IPS-20b (cell line): ENCODE data around the gene PHF20.
A peak's percentile ranks its signal among the peaks of the same experiment; 100 is the strongest.
"Not testable (repeated sequence)": the region's sequence is repeated elsewhere in the genome, so short reads cannot be mapped to it uniquely, and the experiment has no call there.

Experiments used
- H3K27ac ChIP-seq: one replicate; pipeline ENCODE4 v1.5.1; 2013; ENCODE audit warnings: low read length
- H3K27me3 ChIP-seq: 2 replicates; pipeline ENCODE4 v1.6.1; 2013; ENCODE audit warnings: mild to moderate bottlenecking, low read length, inconsistent platforms; ENCODE audit not compliant: insufficient read depth
- H3K36me3 ChIP-seq: 2 replicates; pipeline ENCODE4 v1.6.1; 2013; ENCODE audit warnings: low read depth, mild to moderate bottlenecking, inconsistent platforms, low read length, moderate library complexity; ENCODE audit not compliant: insufficient read depth
- H3K4me1 ChIP-seq: 2 replicates; pipeline ENCODE4 v1.6.1; 2013; ENCODE audit warnings: mild to moderate bottlenecking, control low read depth, inconsistent platforms, low read length, moderate library complexity; ENCODE audit not compliant: insufficient read depth
- H3K4me3 ChIP-seq: 2 replicates; pipeline ENCODE4 v1.5.1; 2013; ENCODE audit warnings: mild to moderate bottlenecking, low read length, inconsistent platforms
- H3K9ac ChIP-seq: 2 replicates; pipeline ENCODE4 v1.6.1; 2013; ENCODE audit warnings: low read depth, mild to moderate bottlenecking, inconsistent platforms, low read length, moderate library complexity
- H3K9me3 ChIP-seq: 2 replicates; pipeline ENCODE4 v1.6.1; 2013; ENCODE audit warnings: mild to moderate bottlenecking, low read depth, low read length, inconsistent platforms; ENCODE audit not compliant: insufficient read depth

The PHF20 gene

GRCh38 chr20:35950093-35950492 lies 178.3 kb downstream of the PHF20 start:
- Histone ChIP-seq H3K4me1 (peaks cover 5% of the 10 kb centered on the region; the same call in 1 of the 2 replicates), H3K27me3 (no peaks in the 10 kb centered on the region), H3K27ac (no peak overlapping the region), H3K9ac (no peak overlapping the region), H3K36me3 (peaks cover 25% of the 10 kb centered on the region), H3K9me3 (no peaks in the 10 kb centered on the region), H3K4me3 (no peak overlapping the region)

DNA sequence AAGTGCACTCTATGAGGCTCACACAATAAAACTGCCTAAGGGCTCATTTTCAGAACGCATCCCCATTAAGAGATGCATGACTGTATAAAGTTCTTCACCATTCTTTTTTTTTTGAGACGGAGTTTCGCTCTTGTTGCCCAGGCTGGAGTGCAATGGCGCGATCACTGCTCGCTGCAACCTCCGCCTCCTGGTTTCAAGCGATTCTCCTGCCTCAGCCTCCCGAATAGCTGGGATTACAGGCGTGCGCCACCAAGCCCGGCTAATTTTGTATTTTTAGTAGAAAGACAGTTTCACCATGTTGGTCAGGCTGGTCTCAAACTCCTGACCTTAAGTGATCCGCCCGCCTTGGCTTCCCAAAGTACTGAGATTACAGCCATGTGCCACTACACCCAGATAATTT lies 180.3 kb downstream of the PHF20 start:
- H3K27ac ChIP-seq, H3K27me3 ChIP-seq, H3K9me3 ChIP-seq, H3K4me1 ChIP-seq, H3K9ac ChIP-seq, H3K4me3 ChIP-seq: not testable (repeated sequence)
- peaks cover 19% of the 10 kb centered on the region for H3K36me3 ChIP-seq

DNA sequence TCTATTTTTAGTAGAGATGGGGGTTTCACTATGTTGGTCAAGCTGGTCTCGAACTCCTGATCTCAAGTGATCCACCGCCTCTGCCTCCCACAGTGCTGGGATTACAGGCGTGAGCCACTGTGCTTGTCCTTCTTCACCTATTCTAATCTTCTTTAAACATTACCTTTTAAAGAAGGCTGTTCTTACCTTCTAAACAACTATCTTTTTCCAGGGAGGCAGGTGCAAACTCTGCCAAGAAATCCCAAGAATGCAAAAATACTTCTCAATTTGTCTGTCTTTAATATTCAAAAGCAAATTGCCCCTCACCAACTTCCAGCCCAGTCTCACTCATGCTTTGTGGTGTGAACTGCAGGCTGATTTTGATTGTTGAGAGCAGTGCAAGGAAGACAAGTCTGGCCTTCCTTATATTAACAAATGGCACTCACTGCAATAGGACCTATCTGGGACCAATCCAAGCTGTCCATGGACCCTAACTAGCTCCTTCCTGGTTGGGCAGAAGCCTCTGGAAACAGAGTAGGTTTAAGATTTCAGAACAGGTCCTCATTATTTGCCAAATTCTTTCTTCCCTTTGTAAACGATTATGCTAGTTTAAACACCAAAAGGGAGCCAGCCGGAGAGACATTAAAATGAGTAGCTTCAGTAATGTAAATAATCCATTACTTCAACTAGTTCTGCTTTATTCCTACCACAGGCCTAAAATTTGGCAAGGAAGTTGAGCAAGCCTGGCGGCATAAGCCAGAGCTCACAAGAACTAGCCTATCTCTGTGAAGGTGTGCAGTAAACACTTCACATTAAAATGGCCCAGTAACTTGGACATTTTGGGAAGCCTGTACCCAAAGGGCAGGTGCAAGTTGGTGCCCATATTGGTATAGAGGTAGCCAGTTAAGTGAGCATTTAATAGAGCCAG lies 180.9 kb downstream of the PHF20 start:
- peak overlapping the region; percentile 98 for H3K9ac ChIP-seq
- H3K36me3 ChIP-seq, result peaks cover 12% of the 10 kb centered on the region
- peaks cover 8% of the 10 kb centered on the region; the same call in 1 of the 2 replicates for H3K4me1 ChIP-seq
- no peaks in the 10 kb centered on the region for H3K9me3 ChIP-seq
- H3K4me3 ChIP-seq, result peak overlapping the region; percentile 87
- H3K27me3 ChIP-seq, result no peaks in the 10 kb centered on the region
- peak overlapping the region; percentile 96 for H3K27ac ChIP-seq

- peak overlapping the region; percentile 98 for H3K9ac ChIP-seq
- H3K36me3 ChIP-seq, result peaks cover 4% of the 10 kb centered on the region; the same call in 1 of the 2 replicates
- H3K27me3 ChIP-seq, result no peaks in the 10 kb centered on the region
- peak overlapping the region; percentile 87 for H3K4me3 ChIP-seq
- H3K27ac ChIP-seq, result peak overlapping the region; percentile 96
- peaks cover 8% of the 10 kb centered on the region; the same call in 1 of the 2 replicates for H3K4me1 ChIP-seq
- no peaks in the 10 kb centered on the region for H3K9me3 ChIP-seq
Measured at GRCh38 chr20:35953387-35954199, 181.8 kb downstream of the PHF20 start.

DNA sequence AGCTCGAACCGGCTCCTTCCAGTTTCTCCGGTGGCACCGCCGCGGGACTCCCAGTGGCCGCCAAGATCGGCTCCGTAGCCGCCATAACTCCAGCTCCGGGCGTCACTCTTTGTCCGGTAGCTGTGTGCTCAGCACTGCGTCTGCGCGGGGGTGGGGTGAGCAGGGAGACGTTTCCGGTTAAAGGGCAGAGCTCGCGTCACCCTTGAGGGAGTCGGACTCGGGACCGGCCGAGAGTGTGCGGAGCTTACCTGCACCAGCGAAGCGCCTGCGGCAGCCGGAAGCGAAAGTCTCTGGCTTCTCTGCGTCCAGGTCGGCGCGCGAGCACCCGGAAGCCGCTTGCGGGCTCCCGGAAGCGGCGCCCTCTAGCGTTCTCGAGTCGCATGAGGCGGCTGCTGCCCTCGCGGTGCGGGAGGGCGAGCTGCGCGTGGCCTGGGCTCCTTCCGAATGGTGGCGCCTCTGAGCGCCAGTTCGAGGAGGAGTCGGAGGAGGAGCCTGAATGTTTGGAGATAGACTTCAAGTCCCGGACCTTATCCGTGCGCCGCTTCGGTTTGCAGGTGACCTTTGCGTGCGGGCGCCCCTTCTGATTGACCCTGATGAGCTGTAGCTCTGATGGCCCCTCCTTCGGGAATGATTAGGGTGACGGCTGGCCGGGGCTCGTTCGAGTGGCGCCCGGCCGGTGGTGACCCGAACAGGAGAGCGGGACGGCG lies 182.5 kb downstream of the PHF20 start, which contains the start of gene SCAND1:
TSS of gene SCAND1 (minus strand) at position 303 of the 707 bp plus-strand sequence. CDS start at position 85, 218 bp downstream.
- Histone ChIP-seq H3K4me3 (peak within 1 kb of the TSS; percentile 87), H3K9ac (peak within 1 kb of the TSS; percentile 98), H3K27ac (peak within 1 kb of the TSS; percentile 96), H3K4me1 (peaks cover 8% of the 10 kb centered on the region; the same call in 1 of the 2 replicates), H3K36me3 (no peaks in the 10 kb centered on the region), H3K9me3 (no peaks in the 10 kb centered on the region), H3K27me3 (no peaks in the 10 kb centered on the region)

DNA sequence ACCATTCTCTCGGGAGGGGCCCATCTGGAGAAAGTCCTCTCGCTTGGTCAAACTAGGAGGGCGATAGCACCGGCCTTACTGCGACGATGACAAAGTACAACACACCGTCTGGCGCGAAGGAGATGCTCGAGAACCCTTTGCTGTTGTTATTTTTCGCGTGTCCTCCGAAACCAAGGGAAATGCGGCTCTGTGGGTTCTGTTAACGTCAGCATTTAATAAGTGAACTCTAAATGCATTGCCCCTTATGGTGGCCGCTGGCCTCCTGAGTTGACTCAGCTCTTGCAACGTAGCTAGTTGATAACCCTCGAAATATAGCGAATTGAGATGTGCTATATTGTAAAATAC lies 183.1 kb downstream of the PHF20 start:
- H3K36me3 ChIP-seq, result no peaks in the 10 kb centered on the region
- H3K9ac ChIP-seq, result peak overlapping the region; percentile 98
- no peaks in the 10 kb centered on the region for H3K27me3 ChIP-seq
- no peaks in the 10 kb centered on the region for H3K9me3 ChIP-seq
- H3K27ac ChIP-seq, result no peak overlapping the region
- peaks cover 8% of the 10 kb centered on the region; the same call in 1 of the 2 replicates for H3K4me1 ChIP-seq
- H3K4me3 ChIP-seq, result peak overlapping the region; percentile 87

GRCh38 chr20:35956616-35957015 lies 184.8 kb downstream of the PHF20 start:
- no peak overlapping the region for H3K4me3 ChIP-seq
- no peaks in the 10 kb centered on the region for H3K9me3 ChIP-seq
- peaks cover 8% of the 10 kb centered on the region; the same call in 1 of the 2 replicates for H3K4me1 ChIP-seq
- H3K36me3 ChIP-seq, result no peaks in the 10 kb centered on the region
- H3K9ac ChIP-seq, result no peak overlapping the region
- no peaks in the 10 kb centered on the region for H3K27me3 ChIP-seq
- H3K27ac ChIP-seq, result no peak overlapping the region

GRCh38 chr20:35959291-35959690 lies 187.5 kb downstream of the PHF20 start:
- not testable (repeated sequence) for H3K9me3 ChIP-seq, H3K27me3 ChIP-seq, H3K9ac ChIP-seq, H3K27ac ChIP-seq, H3K4me1 ChIP-seq, H3K4me3 ChIP-seq, H3K36me3 ChIP-seq

DNA sequence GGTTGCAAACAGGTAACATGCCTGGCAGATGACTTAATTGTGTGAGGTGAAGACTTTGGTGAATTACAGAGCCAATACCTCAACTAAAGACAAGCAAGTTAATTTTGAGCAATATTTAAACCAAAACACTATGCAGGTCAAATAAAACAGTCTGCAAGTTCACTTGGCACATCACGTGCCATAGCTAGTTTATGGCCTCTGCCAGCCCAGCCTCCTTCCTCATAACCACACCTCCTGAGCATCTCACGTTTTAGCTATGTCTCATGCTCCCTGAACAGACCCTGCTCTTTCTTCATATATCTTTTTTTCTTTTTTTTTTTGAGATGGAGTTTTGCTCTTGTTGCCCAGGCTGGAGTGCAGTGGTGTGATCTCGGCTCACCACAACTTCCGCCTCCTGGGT lies 192.1 kb downstream of the PHF20 start:
- no peaks in the 10 kb centered on the region for H3K9me3 ChIP-seq
- no peak overlapping the region for H3K27ac ChIP-seq
- H3K4me1 ChIP-seq, result peaks cover 8% of the 10 kb centered on the region
- H3K36me3 ChIP-seq, result no peaks in the 10 kb centered on the region
- no peak overlapping the region for H3K4me3 ChIP-seq
- H3K27me3 ChIP-seq, result no peaks in the 10 kb centered on the region
- no peak overlapping the region for H3K9ac ChIP-seq

DNA sequence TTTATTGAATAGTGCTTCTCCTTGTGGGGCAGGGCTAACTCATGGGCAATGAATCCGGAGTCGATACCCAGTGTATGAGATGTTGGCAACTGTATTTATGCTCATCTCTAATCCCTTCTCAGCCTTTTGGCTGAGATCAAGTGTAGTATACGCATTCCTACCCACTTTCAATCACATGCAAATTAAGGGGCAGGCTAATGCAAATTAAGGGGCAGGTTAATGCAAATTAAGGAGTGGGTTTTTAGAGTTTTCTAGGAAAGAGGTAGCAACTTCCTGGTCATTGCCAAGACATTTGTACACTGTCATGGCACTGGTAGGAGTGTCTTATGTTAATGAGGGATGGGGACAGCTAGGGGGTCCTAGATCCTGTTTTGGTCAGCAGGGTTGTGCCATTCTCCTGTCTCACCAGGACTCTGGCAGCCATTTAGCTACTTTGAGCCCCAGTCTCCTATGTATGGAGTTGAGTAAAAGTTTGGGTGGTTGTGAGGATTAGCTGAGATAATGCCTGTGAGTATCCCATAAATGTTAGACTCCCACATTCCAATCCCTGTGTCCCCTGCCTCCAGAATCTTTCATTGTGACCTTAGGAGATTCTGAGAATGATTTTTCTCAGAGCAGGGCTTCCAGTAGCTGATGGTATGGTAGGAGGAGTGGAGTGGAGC lies 196.3 kb downstream of the PHF20 start, which contains the start of gene CNBD2:
TSS of gene CNBD2 (plus strand) at position 612 of the 662 bp plus-strand sequence. CDS start 173 bp downstream, outside the sequence.
- Histone ChIP-seq H3K27me3 (no peaks in the 10 kb centered on the region), H3K4me1 (peaks cover 8% of the 10 kb centered on the region), H3K4me3 (no peak within 1 kb of the TSS), H3K9me3 (no peaks in the 10 kb centered on the region), H3K9ac (no peak within 1 kb of the TSS), H3K27ac (no peak within 1 kb of the TSS), H3K36me3 (no peaks in the 10 kb centered on the region)

- H3K27ac ChIP-seq, result no peak overlapping the region
- no peaks in the 10 kb centered on the region for H3K27me3 ChIP-seq
- peaks cover 8% of the 10 kb centered on the region for H3K4me1 ChIP-seq
- no peaks in the 10 kb centered on the region for H3K9me3 ChIP-seq
- H3K36me3 ChIP-seq, result no peaks in the 10 kb centered on the region
- no peak overlapping the region for H3K4me3 ChIP-seq
- no peak overlapping the region for H3K9ac ChIP-seq
Measured at GRCh38 chr20:35968930-35969329, 197.1 kb downstream of the PHF20 start.
